Tibial nerve (tissue), 4 donors: Measurements from ENCODE around the gene ARSG.

Source experiments
- CTCF ChIP-seq, 5 experiments: fragments of 200-600 bp in 3 of 5; fragments of 450-650 bp in 2 of 5; sonication (generic) in 3 of 5; IDR thresholded peaks; one replicate each; pipeline ENCODE4 v1.5.1; 2016 to 2019; ENCODE audit warnings: antibody characterized with exemption in 5 of 5, mild to moderate bottlenecking in 3 of 5, moderate library complexity in 2 of 5
- EP300 ChIP-seq, 2 donors: sonication (generic); formaldehyde crosslinking; IDR thresholded peaks; one replicate each; pipeline ENCODE4 v1.6.1; 2017; ENCODE audit warnings: antibody characterized with exemption in 2 of 2, mild to moderate bottlenecking in 1 of 2
- POLR2A ChIP-seq, 2 donors: fragments of 450-650 bp; IDR thresholded peaks; one replicate each; pipeline ENCODE4 v1.6.1; 2017; ENCODE audit warnings: antibody characterized with exemption in 2 of 2, mild to moderate bottlenecking in 2 of 2, moderate library complexity in 2 of 2

- no peak for TF ChIP-seq POLR2A (IDR thresholded peaks at IDR 0.05)
- no peak for TF ChIP-seq CTCF (IDR thresholded peaks at IDR 0.05)
- no peak for TF ChIP-seq EP300 (IDR thresholded peaks at IDR 0.05)
These were observed 132.9 kb downstream of the ARSG start for GRCh38 chr17:68424203-68424602.
